CD4-positive, alpha-beta T cell (primary cell): ENCODE measurements around the gene TAF1A. TPM values are rescaled to one million over a fixed set of nuclear protein-coding genes. Genes with fewer than 3 reads are reported as not detected.

ENCODE experiments used
- ATAC-seq: fragments of 200-7000 bp; cut with Tn5 transposase; one replicate; pipeline ENCODE4 v1.10.0; 2022; ENCODE audit warnings: mild to moderate bottlenecking; ENCODE audit not compliant: poor library complexity
- CTCF ChIA-PET: fragments of 350-600 bp; sonication (Branson Sonifier 250); formaldehyde crosslinking; loops from one replicate; lab custom pipeline; 2021; ENCODE audit warnings: antibody characterized with exemption, inconsistent platforms; lab: Charles Lee
- POLR2A ChIA-PET: fragments of 350-600 bp; sonication (Branson Sonifier 250); formaldehyde crosslinking; loops from one replicate; lab custom pipeline; 2021; ENCODE audit warnings: antibody characterized with exemption, inconsistent platforms; lab: Charles Lee
- DNase-seq, 14 experiments: peaks; one replicate each; pipeline ENCODE4 v3.0.0-alpha.2; 2013 to 2020; ENCODE audit warnings: mixed read lengths in 2 of 14
- H3K27ac ChIP-seq, 2 donors: one replicate each; pipeline versions ENCODE4 v1.5.1 to v1.7.0; 2013; ENCODE audit warnings: low read length in 2 of 2, low read depth in 1 of 2, mild to moderate bottlenecking in 1 of 2
- H3K27me3 ChIP-seq, 2 experiments: 1 replicate in 1 of 2; 2 replicates in 1 of 2; pipeline versions ENCODE4 v1.6.1 to v1.7.0; 2013; ENCODE audit warnings: low read length in 2 of 2, control low read depth in 1 of 2, mild to moderate bottlenecking in 1 of 2, moderate library complexity in 1 of 2; ENCODE audit not compliant: insufficient read depth in 2 of 2, control insufficient read depth in 1 of 2
- H3K36me3 ChIP-seq: one replicate; pipeline ENCODE4 v1.6.1; 2013; ENCODE audit warnings: low read length, control low read depth; ENCODE audit not compliant: insufficient read depth
- H3K4me1 ChIP-seq: one replicate; pipeline ENCODE4 v1.6.1; 2013; ENCODE audit warnings: low read length, control low read depth; ENCODE audit not compliant: insufficient read depth
- H3K4me3 ChIP-seq: one replicate; pipeline ENCODE4 v1.5.1; 2013; ENCODE audit warnings: mild to moderate bottlenecking, low read length, moderate library complexity
- H3K9me3 ChIP-seq, 2 experiments: 1 replicate in 1 of 2; 2 replicates in 1 of 2; pipeline versions ENCODE4 v1.6.1 to v1.7.0; 2013; ENCODE audit warnings: low read length in 2 of 2, mild to moderate bottlenecking in 2 of 2, control low read depth in 1 of 2, moderate library complexity in 1 of 2; ENCODE audit not compliant: control insufficient read depth in 1 of 2, insufficient read depth in 1 of 2
- H3K27ac Mint-ChIP-seq: one replicate; pipeline ENCODE4 v1.8.0; 2020; ENCODE audit warnings: mixed read lengths
- H3K27me3 Mint-ChIP-seq: one replicate; pipeline ENCODE4 v1.8.0; 2021; ENCODE audit warnings: mixed read lengths
- H3K36me3 Mint-ChIP-seq: one replicate; pipeline ENCODE4 v1.8.0; 2021; ENCODE audit warnings: low read depth, mixed read lengths
- H3K4me1 Mint-ChIP-seq: one replicate; pipeline ENCODE4 v1.8.0; 2021; ENCODE audit warnings: low read depth, mixed read lengths
- H3K4me3 Mint-ChIP-seq: one replicate; pipeline ENCODE4 v1.8.0; 2020; ENCODE audit warnings: mild to moderate bottlenecking, mixed read lengths
- H3K9me3 Mint-ChIP-seq: one replicate; pipeline ENCODE4 v1.8.0; 2020; ENCODE audit warnings: mixed read lengths
- CTCF ChIP-seq: fragments of 200-600 bp; IDR thresholded peaks from one replicate; pipeline ENCODE4 v1.8.0; 2022; ENCODE audit warnings: antibody characterized with exemption, mild to moderate bottlenecking
- intact Hi-C, 2 experiments: fragments of 100-400 bp; cut with DNase I in 1 of 2; cut with micrococcal nuclease in 1 of 2; formaldehyde crosslinking; loops; one replicate each; pipeline versions ENCODE4 v1.15.1 to v1.9.0; 2023 to 2025; cut with DNase I, micrococcal nuclease
- total RNA-seq, 174 experiments: library from RNA in 2 of 174; stranded (reverse) in 2 of 174; gene quantifications; one replicate each; pipeline ENCODE4 v1.2.3 and lab custom pipeline; 2021 to 2026

The TAF1A gene
- total RNA-seq, 2 experiments from 2014 or later = 3.3 to 4.1 TPM

GRCh38 chr1:222570837-222571236, 18.9 kb downstream of the TAF1A start:
- H3K4me1 Mint-ChIP-seq = peaks cover 26% of the 10 kb centered on the region
- ATAC-seq (no peak), DNase-seq (no peak)
- intact Hi-C loops = no loop called here
- Histone ChIP-seq H3K4me3 (no peak overlapping the region), H3K9me3 (no peaks in the 10 kb centered on the region), H3K36me3 (peaks cover 33% of the 10 kb centered on the region), H3K4me1 (no peaks in the 10 kb centered on the region), H3K27me3 (no peaks in the 10 kb centered on the region), H3K27ac (no peak overlapping the region)
- no peak overlapping the region for H3K4me3 Mint-ChIP-seq
- POLR2A ChIA-PET = no interaction called here
- CTCF ChIA-PET = no interaction called here
- peaks cover 6% of the 10 kb centered on the region for H3K9me3 Mint-ChIP-seq
- no peaks in the 10 kb centered on the region for H3K27me3 Mint-ChIP-seq
- peaks cover 92% of the 10 kb centered on the region for H3K36me3 Mint-ChIP-seq
- TF ChIP-seq CTCF = no peak
- H3K27ac Mint-ChIP-seq = no peak overlapping the region

- H3K36me3 Mint-ChIP-seq = peaks cover 84% of the 10 kb centered on the region
- peaks cover 50% of the 10 kb centered on the region for H3K36me3 ChIP-seq
- no peak for ATAC-seq
Observed at GRCh38 chr1:222561656-222562055, 28.1 kb downstream of the TAF1A start.

GRCh38 chr1:222557574-222557973, 32.2 kb downstream of the TAF1A start:
- peaks cover 38% of the 10 kb centered on the region for H3K36me3 ChIP-seq
- CTCF ChIA-PET = no interaction called here
- no peaks in the 10 kb centered on the region for H3K9me3 ChIP-seq
- no peak overlapping the region for H3K4me3 ChIP-seq
- H3K27ac Mint-ChIP-seq = no peak overlapping the region
- H3K4me3 Mint-ChIP-seq = no peak overlapping the region
- DNase-seq (no peak), ATAC-seq (no peak)
- no peaks in the 10 kb centered on the region for H3K27me3 Mint-ChIP-seq
- H3K36me3 Mint-ChIP-seq = peaks cover 75% of the 10 kb centered on the region
- H3K4me1 ChIP-seq = no peaks in the 10 kb centered on the region
- intact Hi-C loops = no loop called here
- no peak overlapping the region for H3K27ac ChIP-seq
- H3K4me1 Mint-ChIP-seq = no peaks in the 10 kb centered on the region
- TF ChIP-seq CTCF = no peak
- no peaks in the 10 kb centered on the region for H3K27me3 ChIP-seq
- H3K9me3 Mint-ChIP-seq = no peaks in the 10 kb centered on the region
- POLR2A ChIA-PET = no interaction called here

More at GRCh38 chr1:222561656-222562055, 28.1 kb downstream of the TAF1A start:
- no peaks in the 10 kb centered on the region for H3K27me3 Mint-ChIP-seq
- H3K9me3 ChIP-seq = no peaks in the 10 kb centered on the region
- no peaks in the 10 kb centered on the region for H3K4me1 Mint-ChIP-seq
- DNase-seq = no peak
- no peaks in the 10 kb centered on the region for H3K27me3 ChIP-seq
- intact Hi-C loops = loop anchor here in 1 of 2 experiments (2.0 kb wide), 1 partner anchor 13 kb away; no protein-coding TSS in a partner anchor
- ChIA-PET CTCF (interaction anchor here (1.3 kb wide), 1 partner anchor 28 kb away, joined by 3 read pairs; the partner anchor contains the start of gene TAF1A), POLR2A (no interaction called here)
- no peaks in the 10 kb centered on the region for H3K9me3 Mint-ChIP-seq
- H3K4me1 ChIP-seq = no peaks in the 10 kb centered on the region
- no peak overlapping the region for H3K27ac Mint-ChIP-seq
- no peak overlapping the region for H3K4me3 Mint-ChIP-seq
- no peak overlapping the region for H3K4me3 ChIP-seq
- no peak for TF ChIP-seq CTCF
- H3K27ac ChIP-seq = no peak overlapping the region
